Thyroid gland (tissue), 4 donors: Measurements from ENCODE around the gene GARIN5A. TPM values are rescaled to one million over a fixed set of nuclear protein-coding genes. Genes with fewer than 3 reads are reported as not detected.

Experiments
- DNase-seq, 2 donors: peaks; one replicate each; pipeline ENCODE4 v3.0.0-alpha.2; 2019
- H3K27ac ChIP-seq, 3 donors: fragments of 200-600 bp; sonication (generic); 1 replicate in 2 of 3; 2 replicates in 1 of 3; pipeline ENCODE4 v1.5.1; 2016 to 2019; ENCODE audit warnings: mild to moderate bottlenecking in 1 of 3, moderate library complexity in 1 of 3
- H3K27me3 ChIP-seq: fragments of 200-600 bp; sonication (generic); one replicate; pipeline ENCODE4 v1.5.1; 2019
- H3K36me3 ChIP-seq, 2 donors: fragments of 200-600 bp; sonication (generic); one replicate each; pipeline ENCODE4 v1.5.1; 2016 to 2019
- H3K4me1 ChIP-seq, 2 donors: fragments of 200-600 bp; sonication (generic); one replicate each; pipeline ENCODE4 v1.5.1; 2017 to 2019
- H3K4me3 ChIP-seq, 3 donors: fragments of 200-600 bp; sonication (generic); replicated peaks in 1 of 3; 1 replicate in 2 of 3; 2 replicates in 1 of 3; pipeline ENCODE4 v1.5.1; 2016; ENCODE audit warnings: mild to moderate bottlenecking in 1 of 3
- H3K9me3 ChIP-seq: fragments of 200-600 bp; sonication (generic); one replicate; pipeline ENCODE4 v1.5.1; 2017
- POLR2A ChIP-seq, 2 donors: fragments of 450-650 bp; IDR thresholded peaks; one replicate each; pipeline ENCODE4 v1.6.1; 2017; ENCODE audit warnings: antibody characterized with exemption in 2 of 2, mild to moderate bottlenecking in 2 of 2, moderate library complexity in 1 of 2
- WGBS, 2 donors: methylation state at CpG; one replicate each; pipeline ENCODE4 v1.1.5; 2017; 5-methylcytosine and 5-hydroxymethylcytosine counted together
- intact Hi-C: fragments of 100-400 bp; cut with DNase I; formaldehyde crosslinking; loops from one replicate; pipeline ENCODE4 v1.15.1; 2023
- total RNA-seq, 4 donors: library from RNA; depleted of rRNA; stranded (reverse); fragments of >200 nt; gene quantifications; one replicate each; pipeline ENCODE4 v1.2.3, GENCODE V29; 2016
- TF ChIP-seq, protein P1 (sequence below), 6 experiments: fragments of 200-600 bp in 3 of 6; fragments of 450-650 bp in 3 of 6; sonication (generic) in 3 of 6; IDR thresholded peaks; one replicate each; pipeline ENCODE4 v1.5.1; 2016 to 2019; ENCODE audit warnings: antibody characterized with exemption in 6 of 6, mild to moderate bottlenecking in 2 of 6, inconsistent platforms in 1 of 6, moderate library complexity in 1 of 6

Gene GARIN5A
- 1 to 10 TPM; 1.4 to 8.1 (median 5.0) TPM for total RNA-seq

DNA sequence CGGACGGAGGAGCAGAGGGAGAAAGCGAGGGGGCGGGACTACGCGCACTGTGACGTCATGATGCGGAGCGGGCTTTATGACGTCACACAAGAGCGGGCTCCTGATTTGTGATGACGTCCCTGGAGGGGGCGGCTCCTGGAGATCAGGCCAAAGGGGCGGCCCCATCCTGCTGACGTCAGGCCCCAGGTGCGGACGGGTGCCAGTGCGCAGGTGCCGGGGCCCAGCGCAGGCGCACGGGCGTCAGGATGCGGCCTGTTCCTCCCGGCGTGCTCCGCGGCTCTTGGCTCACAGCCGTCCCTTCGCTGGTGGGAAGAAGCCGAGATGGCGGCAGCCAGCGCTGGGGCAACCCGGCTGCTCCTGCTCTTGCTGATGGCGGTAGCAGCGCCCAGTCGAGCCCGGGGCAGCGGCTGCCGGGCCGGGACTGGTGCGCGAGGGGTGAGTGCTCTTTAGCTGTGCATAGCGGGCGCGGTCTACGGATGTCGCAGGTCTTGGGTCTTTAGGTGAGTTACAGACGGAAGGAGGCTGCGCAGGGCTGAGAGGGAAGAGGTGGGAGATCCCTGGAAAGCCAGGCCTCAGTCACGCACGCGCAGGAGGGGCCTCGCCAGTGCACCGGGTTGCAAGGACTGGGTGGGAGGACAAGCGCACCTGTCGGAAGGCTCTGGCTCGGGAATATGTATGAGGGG is at the start of gene GARIN5A, which contains the start of gene EMC10:
TSS of gene GARIN5A (minus strand) at position 625 of the 683 bp plus-strand sequence. CDS start at position 165, 460 bp downstream.
TSS of gene EMC10 (plus strand) at position 284 of the 683 bp plus-strand sequence. CDS start at position 322, 38 bp downstream.
- peak; percentile 92 to 94 for DNase-seq
- TF ChIP-seq POLR2A (IDR thresholded peaks at IDR 0.05), result peak; percentile 49 to 82
- TF ChIP-seq, protein P1, sequence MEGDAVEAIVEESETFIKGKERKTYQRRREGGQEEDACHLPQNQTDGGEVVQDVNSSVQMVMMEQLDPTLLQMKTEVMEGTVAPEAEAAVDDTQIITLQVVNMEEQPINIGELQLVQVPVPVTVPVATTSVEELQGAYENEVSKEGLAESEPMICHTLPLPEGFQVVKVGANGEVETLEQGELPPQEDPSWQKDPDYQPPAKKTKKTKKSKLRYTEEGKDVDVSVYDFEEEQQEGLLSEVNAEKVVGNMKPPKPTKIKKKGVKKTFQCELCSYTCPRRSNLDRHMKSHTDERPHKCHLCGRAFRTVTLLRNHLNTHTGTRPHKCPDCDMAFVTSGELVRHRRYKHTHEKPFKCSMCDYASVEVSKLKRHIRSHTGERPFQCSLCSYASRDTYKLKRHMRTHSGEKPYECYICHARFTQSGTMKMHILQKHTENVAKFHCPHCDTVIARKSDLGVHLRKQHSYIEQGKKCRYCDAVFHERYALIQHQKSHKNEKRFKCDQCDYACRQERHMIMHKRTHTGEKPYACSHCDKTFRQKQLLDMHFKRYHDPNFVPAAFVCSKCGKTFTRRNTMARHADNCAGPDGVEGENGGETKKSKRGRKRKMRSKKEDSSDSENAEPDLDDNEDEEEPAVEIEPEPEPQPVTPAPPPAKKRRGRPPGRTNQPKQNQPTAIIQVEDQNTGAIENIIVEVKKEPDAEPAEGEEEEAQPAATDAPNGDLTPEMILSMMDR (IDR thresholded peaks at IDR 0.05), result peak in 1 of 6 experiments; percentile 42
- H3K36me3 ChIP-seq, result peaks cover 27 to 33% of the 10 kb centered on the region in 2 donors
- peak within 1 kb of the TSS; percentile 11 to 75 (median 44) for H3K27ac ChIP-seq
- peaks cover 10 to 17% of the 10 kb centered on the region in 2 donors for H3K4me1 ChIP-seq
- 0 to 5% methylated on average over 24 to 35 of the region's 58 CpGs for WGBS, 2 donors
- intact Hi-C loops, result loop anchor here (5.0 kb wide), 1 partner anchor 36 kb away; the partner anchor contains the start of genes ASPDH and JOSD2
- H3K27me3 ChIP-seq, result no peaks in the 10 kb centered on the region
- H3K9me3 ChIP-seq, result no peaks in the 10 kb centered on the region
- peak within 1 kb of the TSS; percentile 60 to 92 (median 81) for H3K4me3 ChIP-seq

DNA sequence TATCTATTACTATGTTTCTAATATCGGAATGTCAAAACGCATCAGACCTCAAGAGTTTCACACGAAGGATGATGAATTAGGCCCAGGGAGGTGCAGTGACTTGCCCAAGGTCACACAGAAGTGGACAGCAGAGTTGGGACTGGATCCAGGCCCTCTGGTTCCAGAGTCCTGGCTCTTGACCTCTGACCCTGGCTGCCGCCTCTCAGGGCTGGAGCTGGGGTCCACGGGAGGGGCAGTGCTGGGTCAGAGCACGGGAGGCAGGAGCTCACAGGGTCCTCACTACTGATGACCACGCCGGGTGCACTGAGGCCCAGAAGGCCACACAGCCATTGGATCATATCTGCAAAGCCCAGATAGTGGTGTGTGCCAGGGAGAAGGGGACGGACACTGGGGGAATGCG is 46.2 kb upstream of the GARIN5A start:
- Histone ChIP-seq H3K9me3 (no peaks in the 10 kb centered on the region), H3K27ac (no peak overlapping the region), H3K36me3 (no peaks in the 10 kb centered on the region), H3K4me1 (no peaks in the 10 kb centered on the region), H3K4me3 (no peak overlapping the region), H3K27me3 (no peaks in the 10 kb centered on the region)
- WGBS, 2 donors, result 85 to 93% methylated on average over 10 of the region's 10 CpGs
- DNase-seq, result no peak
- intact Hi-C loops, result no loop called here
- TF ChIP-seq, protein P1 (IDR thresholded peaks at IDR 0.05), result no peak
- TF ChIP-seq POLR2A (IDR thresholded peaks at IDR 0.05), result no peak

DNA sequence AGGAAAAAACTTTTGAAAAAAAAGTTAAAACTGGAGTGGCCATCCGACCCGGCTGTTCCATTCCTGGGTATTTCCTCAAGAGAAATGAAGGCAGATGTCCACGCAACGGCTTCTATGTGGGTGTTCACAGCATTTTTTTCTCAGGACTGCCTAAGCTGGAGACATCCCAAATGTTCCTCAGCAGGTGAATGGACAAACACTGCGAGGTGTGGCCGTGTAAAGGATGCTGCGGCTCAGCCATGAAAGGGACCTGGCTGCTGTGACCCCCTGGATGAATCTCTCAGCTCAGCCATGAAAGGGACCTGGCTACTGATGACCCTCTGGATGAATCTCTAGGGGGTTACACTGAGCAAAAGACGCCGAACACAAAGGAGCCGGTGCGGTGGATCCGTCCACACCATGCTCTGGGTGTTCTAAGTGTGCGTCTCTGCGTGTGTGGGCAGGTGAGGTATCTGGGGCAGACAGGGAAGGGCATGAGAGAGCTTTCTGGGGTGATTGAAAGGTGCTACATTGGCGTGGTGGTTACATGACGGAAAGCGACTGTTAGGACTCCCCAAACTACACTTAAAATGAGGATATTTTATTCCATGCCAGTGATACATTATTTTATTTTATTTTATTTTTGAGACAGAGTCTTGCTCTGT is 44.3 kb upstream of the GARIN5A start:
- DNase-seq, result no peak
- WGBS, 2 donors, result 84 to 89% methylated on average over 17 of the region's 17 CpGs
- Histone ChIP-seq H3K36me3 (no peaks in the 10 kb centered on the region), H3K9me3 (no peaks in the 10 kb centered on the region), H3K4me3 (no peak overlapping the region), H3K27me3 (no peaks in the 10 kb centered on the region), H3K27ac (no peak overlapping the region), H3K4me1 (no peaks in the 10 kb centered on the region)
- TF ChIP-seq, protein P1 (IDR thresholded peaks at IDR 0.05), result no peak
- TF ChIP-seq POLR2A (IDR thresholded peaks at IDR 0.05), result no peak
- intact Hi-C loops, result no loop called here

DNA sequence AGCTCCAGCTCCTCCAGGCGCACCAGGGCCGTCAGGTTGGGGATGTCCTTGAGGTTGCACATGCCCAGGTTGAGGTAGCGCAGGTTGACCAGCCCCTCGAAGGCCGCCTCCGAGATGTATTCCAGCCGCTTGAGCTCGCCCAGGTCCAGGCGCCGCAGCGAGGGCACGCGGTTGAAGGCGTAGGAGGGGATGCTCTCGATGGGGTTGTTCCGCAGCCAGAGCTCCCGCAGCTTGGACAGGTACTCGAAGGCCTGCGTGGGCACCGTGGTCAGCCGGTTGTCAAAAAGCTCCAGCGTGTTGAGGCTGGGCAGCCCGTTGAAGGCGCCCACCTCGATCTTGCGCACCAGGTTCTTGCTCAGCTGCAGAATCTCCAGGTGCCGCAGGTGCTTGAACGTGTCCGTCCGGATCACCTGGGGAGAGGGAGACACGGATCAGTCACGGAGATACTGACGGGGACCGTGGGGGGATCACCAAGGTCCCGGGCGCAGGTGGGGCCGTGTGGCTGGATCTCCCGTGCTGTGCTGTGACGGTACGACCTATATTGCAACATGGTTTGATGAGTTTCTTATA is 42.4 kb upstream of the GARIN5A start:
- 97 to 98% methylated on average over 33 to 39 of the region's 40 CpGs for WGBS, 2 donors
- Histone ChIP-seq H3K4me1 (no peaks in the 10 kb centered on the region), H3K9me3 (no peaks in the 10 kb centered on the region), H3K27ac (no peak overlapping the region), H3K4me3 (no peak overlapping the region), H3K27me3 (no peaks in the 10 kb centered on the region), H3K36me3 (no peaks in the 10 kb centered on the region)
- DNase-seq, result no peak
- intact Hi-C loops, result no loop called here
- no peak for TF ChIP-seq POLR2A (IDR thresholded peaks at IDR 0.05)
- TF ChIP-seq, protein P1 (IDR thresholded peaks at IDR 0.05), result no peak
